Cardiac muscle cell (in vitro differentiated cells and primary cell): ENCODE results near the gene ANKRD11. TPM values are rescaled to one million over a fixed set of nuclear protein-coding genes. Genes with fewer than 3 reads are reported as not detected.
A peak's percentile ranks its signal among the peaks of the same experiment; 100 is the strongest.

Experiments used
- DNase-seq, 2 donors: peaks; one replicate each; pipeline versions ENCODE4 v3.0.0 to v3.0.0-alpha.2; 2010 to 2017; ENCODE audit warnings: low read depth in 1 of 2, low spot score in 1 of 2
- H3K27ac ChIP-seq: fragments of 200-600 bp; sonication (generic); 2 replicates; pipeline ENCODE4 v1.5.1; 2016
- H3K27me3 ChIP-seq: fragments of 200-600 bp; sonication (generic); 2 replicates; pipeline ENCODE4 v1.6.0; 2016; ENCODE audit warnings: control low read depth
- H3K36me3 ChIP-seq: fragments of 200-600 bp; sonication (generic); 2 replicates; pipeline ENCODE4 v1.5.1; 2016; ENCODE audit warnings: control low read depth
- H3K4me1 ChIP-seq: fragments of 200-600 bp; sonication (generic); 2 replicates; pipeline ENCODE4 v1.8.1; 2017; ENCODE audit warnings: low read depth, mild to moderate bottlenecking, mixed run types
- H3K4me3 ChIP-seq: fragments of 200-600 bp; sonication (generic); 2 replicates; pipeline ENCODE4 v1.5.1; 2016; ENCODE audit warnings: mild to moderate bottlenecking
- H3K9me3 ChIP-seq: fragments of 200-600 bp; sonication (generic); 2 replicates; pipeline ENCODE4 v1.5.1; 2017; ENCODE audit warnings: low read depth, mild to moderate bottlenecking, control low read depth
- CTCF ChIP-seq: IDR thresholded peaks from 2 replicates; pipeline ENCODE4 v1.5.1; 2012; ENCODE audit warnings: low read depth, mild to moderate bottlenecking, low read length
- polyA plus RNA-seq: library from polyadenylated mRNA; unstranded; fragments of >200 nt; fragmentation: Nextera tagmentation; extraction: Ambion mirVana; gene quantifications from 2 replicates; pipeline ENCODE4 v1.2.1, GENCODE V29; 2016
- total RNA-seq: library from RNA; depleted of rRNA; stranded (reverse); fragments of >200 nt; gene quantifications from 2 replicates; pipeline ENCODE4 v1.2.3, GENCODE V29; 2016

ANKRD11 gene
- total and polyA plus RNA-seq, 2 experiments from 2014 or later = 111 to 131 TPM

DNA sequence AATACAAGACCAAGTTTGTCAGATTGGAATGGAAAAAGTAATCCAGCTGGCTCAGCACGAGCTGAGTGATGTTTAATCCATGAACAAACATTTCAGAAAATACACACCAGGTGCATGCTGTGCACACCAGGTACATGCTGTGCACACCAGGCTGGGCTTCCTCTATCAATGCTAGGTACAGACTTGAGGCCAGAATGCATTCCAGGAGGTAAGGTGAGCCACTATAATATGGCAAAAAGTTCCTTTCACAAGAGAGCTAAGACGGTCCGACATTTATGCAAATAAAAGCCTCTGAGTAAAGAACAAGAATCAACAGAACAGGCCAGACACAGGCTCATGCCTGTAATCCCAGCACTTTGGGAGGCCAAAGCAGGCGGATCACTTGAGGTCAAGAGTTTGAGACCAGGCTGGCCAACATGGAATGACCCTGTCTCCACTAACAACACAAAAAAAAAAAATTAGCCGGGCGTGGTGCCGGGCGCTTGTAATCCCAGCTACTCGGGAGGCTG is 144.7 kb downstream of the ANKRD11 start:
- DNase-seq = no peak
- no peaks in the 10 kb centered on the region for H3K36me3 ChIP-seq
- no peaks in the 10 kb centered on the region for H3K27me3 ChIP-seq
- H3K9me3 ChIP-seq = no peaks in the 10 kb centered on the region
- peaks cover 21% of the 10 kb centered on the region for H3K4me1 ChIP-seq
- peak overlapping the region; percentile 79 for H3K27ac ChIP-seq
- TF ChIP-seq CTCF = no peak
- no peak overlapping the region for H3K4me3 ChIP-seq

DNA sequence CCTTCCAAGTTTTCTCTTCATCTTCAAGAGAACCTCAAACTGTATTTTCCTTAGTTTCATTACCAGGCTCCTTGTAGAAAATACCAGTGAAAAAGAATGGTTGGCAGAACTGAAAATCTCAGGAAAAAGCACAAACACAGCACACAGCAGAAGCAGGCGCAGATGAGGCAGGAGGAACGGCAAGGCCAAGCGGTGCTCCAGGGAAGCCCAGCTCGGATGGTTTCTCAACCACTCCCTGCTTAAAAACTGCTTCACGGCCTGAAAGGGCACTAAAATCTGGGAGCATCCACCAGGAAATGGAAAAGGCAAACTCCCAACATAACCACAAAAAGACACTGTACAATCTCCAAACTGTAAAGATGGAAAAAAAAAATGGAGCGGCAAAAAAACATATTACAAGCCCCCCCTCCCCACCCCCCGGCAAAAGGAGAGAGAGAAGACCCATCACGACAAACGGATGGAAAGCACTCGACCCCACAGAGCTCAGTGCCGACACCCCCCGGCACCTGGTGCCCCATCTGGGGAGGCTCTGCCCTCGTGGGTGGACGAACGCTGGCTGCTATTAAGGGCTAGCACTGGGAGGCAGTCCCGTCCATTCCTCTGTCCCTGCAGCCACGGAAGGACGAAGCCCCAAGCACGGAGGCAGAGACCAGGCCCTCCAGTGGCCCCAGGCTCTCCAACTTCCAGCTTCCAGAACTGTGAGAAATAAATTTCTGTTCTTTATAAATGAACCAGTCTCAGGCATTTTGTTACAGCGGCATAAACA is 145.3 kb downstream of the ANKRD11 start:
- no peaks in the 10 kb centered on the region for H3K9me3 ChIP-seq
- no peak for DNase-seq
- no peak overlapping the region for H3K4me3 ChIP-seq
- TF ChIP-seq CTCF = no peak
- H3K4me1 ChIP-seq = peaks cover 21% of the 10 kb centered on the region
- H3K27ac ChIP-seq = peak overlapping the region; percentile 79
- no peaks in the 10 kb centered on the region for H3K36me3 ChIP-seq
- H3K27me3 ChIP-seq = no peaks in the 10 kb centered on the region

DNA sequence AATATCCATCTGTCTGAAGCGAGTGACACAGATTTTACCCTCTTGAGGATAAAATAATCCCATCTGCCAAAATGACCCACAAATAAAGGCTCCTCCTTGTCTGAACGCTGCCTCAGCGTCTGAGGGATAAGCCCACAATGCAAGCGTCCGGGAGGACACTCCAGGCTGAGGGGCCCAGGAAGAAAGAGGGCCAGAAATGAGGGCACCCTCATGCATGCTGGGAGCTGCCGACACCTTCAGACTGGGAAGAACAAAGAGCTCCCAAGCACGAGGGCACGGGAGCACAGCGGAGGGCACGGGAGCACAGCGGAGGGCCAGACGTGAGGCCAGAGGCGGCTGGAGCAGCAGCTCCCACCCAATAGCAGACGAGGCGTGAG is 145.9 kb downstream of the ANKRD11 start:
- Histone ChIP-seq H3K36me3 (no peaks in the 10 kb centered on the region), H3K27me3 (no peaks in the 10 kb centered on the region), H3K4me1 (peaks cover 21% of the 10 kb centered on the region), H3K27ac (peak overlapping the region; percentile 79), H3K9me3 (no peaks in the 10 kb centered on the region), H3K4me3 (no peak overlapping the region)
- DNase-seq = no peak
- no peak for TF ChIP-seq CTCF

DNA sequence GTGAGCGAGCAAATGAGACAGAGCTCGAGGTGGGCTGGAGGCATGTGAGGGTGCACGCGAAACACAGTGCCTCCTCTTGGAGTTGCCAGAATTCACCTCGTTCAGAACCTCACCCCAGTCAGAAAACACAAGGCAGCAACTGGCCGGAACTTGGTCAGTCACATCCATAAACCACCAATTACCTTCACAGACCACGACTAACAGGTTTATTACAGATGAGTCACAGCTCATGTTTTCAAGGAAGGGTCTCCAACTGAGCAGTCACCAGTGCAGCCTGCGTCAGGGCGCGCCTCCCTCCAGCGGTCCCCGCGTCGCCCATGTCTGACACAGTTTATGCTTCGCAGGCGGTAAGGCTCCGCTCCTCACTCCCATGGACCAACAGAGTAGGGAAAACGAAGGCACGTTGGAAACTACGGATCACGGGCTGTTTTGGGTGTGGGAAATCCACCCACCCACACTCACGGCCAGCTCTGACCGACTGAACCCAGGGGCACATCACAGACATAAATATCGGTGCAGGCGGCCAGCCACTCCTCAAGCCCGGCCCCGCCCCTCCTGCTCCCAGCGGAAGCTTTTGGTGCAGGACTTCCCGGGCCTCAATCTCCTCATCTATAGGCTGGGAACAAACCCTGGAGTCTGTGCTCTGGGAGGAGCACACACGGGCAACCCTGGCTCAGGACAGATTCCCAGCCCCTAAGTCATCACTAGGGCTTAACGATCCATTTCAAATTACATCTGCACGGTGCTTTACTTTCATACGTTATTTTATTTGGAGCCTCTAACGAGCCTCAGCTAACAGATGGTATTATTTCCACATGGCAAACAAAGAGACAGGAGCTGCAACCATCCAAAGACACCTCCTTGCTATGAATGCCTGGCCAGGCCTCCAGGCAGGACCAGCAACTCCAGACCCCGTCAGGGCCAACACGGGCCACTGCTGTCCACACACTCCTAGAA is 146.6 kb downstream of the ANKRD11 start:
- no peak for DNase-seq
- no peaks in the 10 kb centered on the region for H3K27me3 ChIP-seq
- TF ChIP-seq CTCF = no peak
- no peak overlapping the region for H3K4me3 ChIP-seq
- peaks cover 21% of the 10 kb centered on the region for H3K4me1 ChIP-seq
- no peaks in the 10 kb centered on the region for H3K9me3 ChIP-seq
- H3K36me3 ChIP-seq = no peaks in the 10 kb centered on the region
- H3K27ac ChIP-seq = peak overlapping the region; percentile 79

- Histone ChIP-seq H3K36me3 (no peaks in the 10 kb centered on the region), H3K27ac (no peak overlapping the region), H3K4me3 (no peak overlapping the region), H3K9me3 (no peaks in the 10 kb centered on the region), H3K4me1 (peaks cover 21% of the 10 kb centered on the region), H3K27me3 (no peaks in the 10 kb centered on the region)
- TF ChIP-seq CTCF = no peak
- DNase-seq = no peak
Measured at GRCh38 chr16:89341697-89342694, 148.4 kb downstream of the ANKRD11 start.
